GM19397 (cell line): ENCODE data around the gene CFAP46.
"Not testable (repeated sequence)": the region's sequence is repeated elsewhere in the genome, so short reads cannot be mapped to it uniquely, and the experiment has no call there.

Experiments used
- ATAC-seq: cut with Tn5 transposase; IDR thresholded peaks from one replicate; pipeline ENCODE4 v1.9.1; 2021; ENCODE audit warnings: mild to moderate bottlenecking, moderate library complexity; ENCODE audit not compliant: unreplicated experiment

CFAP46 gene

GRCh38 chr10:132781556-132781955 is 160.8 kb downstream of the CFAP46 start:
- ATAC-seq = no peak

GRCh38 chr10:132780356-132780755 is 162.0 kb downstream of the CFAP46 start:
- no peak for ATAC-seq

- no peak for ATAC-seq
Measured at GRCh38 chr10:132779549-132780294, 162.6 kb downstream of the CFAP46 start.

GRCh38 chr10:132777441-132777840 is 164.9 kb downstream of the CFAP46 start:
- no peak for ATAC-seq

GRCh38 chr10:132776821-132777220 is 165.5 kb downstream of the CFAP46 start:
- no peak for ATAC-seq

GRCh38 chr10:132776186-132776585 is 166.2 kb downstream of the CFAP46 start:
- no peak for ATAC-seq

GRCh38 chr10:132774902-132775863 is 167.2 kb downstream of the CFAP46 start:
- no peak for ATAC-seq

GRCh38 chr10:132774181-132774901 is 168.0 kb downstream of the CFAP46 start:
- ATAC-seq = no peak

- ATAC-seq = not testable (repeated sequence)
Measured at GRCh38 chr10:132772816-132773215, 169.6 kb downstream of the CFAP46 start.

GRCh38 chr10:132770061-132771021 is 172.0 kb downstream of the CFAP46 start:
- ATAC-seq = no peak

- no peak for ATAC-seq
Measured at GRCh38 chr10:132768346-132769248, 173.8 kb downstream of the CFAP46 start.

GRCh38 chr10:132766291-132766690 is 176.1 kb downstream of the CFAP46 start:
- no peak for ATAC-seq

- ATAC-seq = no peak
Measured at GRCh38 chr10:132765435-132765834, 176.9 kb downstream of the CFAP46 start.

- no peak for ATAC-seq
Measured at GRCh38 chr10:132764108-132764507, 178.3 kb downstream of the CFAP46 start.

GRCh38 chr10:132763545-132763944 is 178.8 kb downstream of the CFAP46 start:
- no peak for ATAC-seq

GRCh38 chr10:132762267-132762666 is 180.1 kb downstream of the CFAP46 start:
- no peak for ATAC-seq

GRCh38 chr10:132761395-132762060 is 180.8 kb downstream of the CFAP46 start:
- ATAC-seq = no peak

- ATAC-seq = no peak
Measured at GRCh38 chr10:132758865-132759264, 183.5 kb downstream of the CFAP46 start.
